ENCODE data around the gene MRPL33. TPM values are rescaled to one million over a fixed set of nuclear protein-coding genes. Genes with fewer than 3 reads are reported as not detected.
A peak's percentile ranks its signal among the peaks of the same experiment; 100 is the strongest.

MRPL33 gene
- total and polyA plus RNA-seq, 7 donors: 200 to 716 (median 269) TPM

DNA sequence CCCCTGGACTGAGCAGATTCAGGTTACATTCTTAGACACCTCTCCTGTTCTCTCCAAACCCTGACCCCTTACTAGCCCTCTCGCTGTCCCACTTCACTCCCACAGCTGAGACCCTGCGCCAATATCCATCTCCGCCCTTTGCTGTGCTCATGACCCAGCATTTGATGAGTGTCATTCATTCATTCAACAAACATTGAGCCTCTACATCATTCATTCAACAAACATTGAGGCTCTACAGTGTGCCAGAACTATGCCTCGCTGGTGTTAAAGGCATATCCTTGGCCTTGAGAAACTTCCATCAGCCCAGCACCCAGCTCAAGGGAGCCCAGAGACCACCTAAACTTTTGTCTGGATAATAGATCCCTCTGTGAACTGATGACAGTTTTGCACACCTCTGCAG is 41.9 kb upstream of the MRPL33 start:
- Histone ChIP-seq H3K36me3 (ENCODE audit: insufficient read depth in 1 of 2, low read depth in 1 of 2) (no peaks in the 10 kb centered on the region), H3K4me1 (no peaks in the 10 kb centered on the region), H3K27me3 (ENCODE audit: insufficient read depth in 3 of 3, low read length in 2 of 3) (no peaks in the 10 kb centered on the region), H3K9me3 (no peaks in the 10 kb centered on the region), H3K4me3 (no peak overlapping the region), H3K27ac (no peak overlapping the region)
- TF ChIP-seq, protein P1, sequence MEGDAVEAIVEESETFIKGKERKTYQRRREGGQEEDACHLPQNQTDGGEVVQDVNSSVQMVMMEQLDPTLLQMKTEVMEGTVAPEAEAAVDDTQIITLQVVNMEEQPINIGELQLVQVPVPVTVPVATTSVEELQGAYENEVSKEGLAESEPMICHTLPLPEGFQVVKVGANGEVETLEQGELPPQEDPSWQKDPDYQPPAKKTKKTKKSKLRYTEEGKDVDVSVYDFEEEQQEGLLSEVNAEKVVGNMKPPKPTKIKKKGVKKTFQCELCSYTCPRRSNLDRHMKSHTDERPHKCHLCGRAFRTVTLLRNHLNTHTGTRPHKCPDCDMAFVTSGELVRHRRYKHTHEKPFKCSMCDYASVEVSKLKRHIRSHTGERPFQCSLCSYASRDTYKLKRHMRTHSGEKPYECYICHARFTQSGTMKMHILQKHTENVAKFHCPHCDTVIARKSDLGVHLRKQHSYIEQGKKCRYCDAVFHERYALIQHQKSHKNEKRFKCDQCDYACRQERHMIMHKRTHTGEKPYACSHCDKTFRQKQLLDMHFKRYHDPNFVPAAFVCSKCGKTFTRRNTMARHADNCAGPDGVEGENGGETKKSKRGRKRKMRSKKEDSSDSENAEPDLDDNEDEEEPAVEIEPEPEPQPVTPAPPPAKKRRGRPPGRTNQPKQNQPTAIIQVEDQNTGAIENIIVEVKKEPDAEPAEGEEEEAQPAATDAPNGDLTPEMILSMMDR (IDR thresholded peaks at IDR 0.05): no peak
- 93 to 97% (median 94%) methylated on average over 4 of the region's 4 CpGs for WGBS, 3 donors
- no peak for DNase-seq
- ATAC-seq: no peak
- intact Hi-C loops (cut with DNase I): no loop called here

GRCh38 chr2:27730261-27730662 is 41.3 kb upstream of the MRPL33 start:
- Histone ChIP-seq H3K36me3 (ENCODE audit: insufficient read depth in 1 of 2, low read depth in 1 of 2) (no peaks in the 10 kb centered on the region), H3K4me1 (peaks cover 5% of the 10 kb centered on the region), H3K4me3 (no peak overlapping the region), H3K9me3 (no peaks in the 10 kb centered on the region), H3K27me3 (ENCODE audit: insufficient read depth in 3 of 3, low read length in 2 of 3) (no peaks in the 10 kb centered on the region), H3K27ac (no peak overlapping the region)
- ATAC-seq: peak in 2 of 4 donors; percentile 24 to 25
- WGBS, 3 donors: 27 to 39% (median 28%) methylated on average over 3 of the region's 3 CpGs
- intact Hi-C loops (cut with DNase I): no loop called here
- TF ChIP-seq, protein P1 (IDR thresholded peaks at IDR 0.05): no peak
- DNase-seq: no peak

DNA sequence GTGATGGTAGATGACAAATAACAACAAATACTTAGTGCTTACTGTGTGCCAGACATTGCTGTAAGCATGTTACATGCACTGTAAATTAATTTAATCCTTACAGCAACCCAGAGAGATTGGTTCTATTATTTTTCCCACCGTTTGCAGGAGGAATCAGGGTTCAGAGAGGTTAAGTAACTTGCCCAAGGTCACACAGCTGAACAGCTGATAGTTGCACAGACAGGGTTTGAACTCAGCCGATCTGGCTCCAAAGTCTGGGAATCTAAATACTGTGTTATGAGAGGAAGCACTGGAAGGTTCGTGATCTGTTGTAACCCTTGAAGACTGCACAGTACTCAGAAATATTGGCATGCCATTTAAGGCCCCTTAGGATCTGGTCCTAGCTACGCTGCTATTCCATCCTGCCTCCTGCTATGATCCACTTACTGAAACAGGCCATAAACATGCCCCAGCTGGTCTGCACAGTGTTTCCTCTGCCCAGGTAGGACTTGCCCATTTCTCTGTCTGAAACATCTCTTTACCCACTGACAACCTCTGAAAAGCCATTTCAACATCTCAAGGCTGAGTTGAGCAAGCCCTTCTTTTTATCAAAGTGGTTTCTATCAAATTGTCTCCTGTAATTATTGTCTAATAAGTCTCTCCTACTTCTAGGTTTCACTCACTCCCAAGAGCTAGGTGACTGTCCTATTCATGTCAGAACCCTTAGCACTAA is 40.4 kb upstream of the MRPL33 start:
- H3K4me1 ChIP-seq: peaks cover 13% of the 10 kb centered on the region
- DNase-seq (no peak), ATAC-seq (no peak)
- intact Hi-C loops (cut with DNase I): no loop called here
- no peaks in the 10 kb centered on the region for H3K36me3 ChIP-seq (ENCODE audit: insufficient read depth in 1 of 2, low read depth in 1 of 2)
- no peak overlapping the region for H3K27ac ChIP-seq
- WGBS, 3 donors: 56 to 60% (median 59%) methylated on average over 4 of the region's 4 CpGs
- no peaks in the 10 kb centered on the region for H3K9me3 ChIP-seq
- H3K4me3 ChIP-seq: no peak overlapping the region
- no peaks in the 10 kb centered on the region for H3K27me3 ChIP-seq (ENCODE audit: insufficient read depth in 3 of 3, low read length in 2 of 3)
- TF ChIP-seq, protein P1 (IDR thresholded peaks at IDR 0.05): no peak

GRCh38 chr2:27734305-27734704 is 37.2 kb upstream of the MRPL33 start:
- Histone ChIP-seq H3K4me1 (peaks cover 13% of the 10 kb centered on the region), H3K9me3 (no peaks in the 10 kb centered on the region), H3K27ac (no peak overlapping the region), H3K4me3 (no peak overlapping the region), H3K36me3 (ENCODE audit: insufficient read depth in 1 of 2, low read depth in 1 of 2) (no peaks in the 10 kb centered on the region), H3K27me3 (ENCODE audit: insufficient read depth in 3 of 3, low read length in 2 of 3) (no peaks in the 10 kb centered on the region)
- intact Hi-C loops (cut with DNase I): no loop called here
- DNase-seq (no peak), ATAC-seq (no peak)
- WGBS, 3 donors: 90 to 98% (median 93%) methylated on average over 1 of the region's 1 CpG
- TF ChIP-seq, protein P1 (IDR thresholded peaks at IDR 0.05): no peak
